Endothelial cell of umbilical vein (primary cell): ENCODE data around the gene SSBP3. TPM values are rescaled to one million over a fixed set of nuclear protein-coding genes. Genes with fewer than 3 reads are reported as not detected.

ENCODE experiments used
- BruUV-seq: library from RNA; stranded (reverse); fragments of 400-500 nt; replicated peaks from 2 replicates; lab custom pipeline; 2021; lab: Mats Ljungman, UMichigan
- CTCF ChIA-PET: fragments of 300-600, 350-600 bp; sonication (Branson Sonifier 250); formaldehyde crosslinking; loops from one replicate; lab custom pipeline; 2021; ENCODE audit warnings: antibody characterized with exemption, inconsistent platforms; lab: Charles Lee
- POLR2A ChIA-PET: fragments of 300-600, 350-600 bp; sonication (Branson Sonifier 250); formaldehyde crosslinking; loops from one replicate; lab custom pipeline; 2021; ENCODE audit warnings: antibody characterized with exemption, inconsistent platforms; lab: Charles Lee
- DNase-seq: peaks from one replicate; pipeline ENCODE4 v3.0.0-alpha.2; 2011; ENCODE audit warnings: low read depth, low spot score
- FAIRE-seq: peaks from 2 replicates; lab custom pipeline; 2011; peaks lifted over from hg19 to GRCh38; lab: Jason Lieb, UNC
- H2AFZ ChIP-seq: 2 replicates; pipeline ENCODE4 v1.6.0; 2012; ENCODE audit warnings: low read depth, low read length, control low read depth, inconsistent platforms
- H3K27ac ChIP-seq: 2 replicates; pipeline ENCODE4 v1.5.1; 2011; ENCODE audit warnings: low read depth, mild to moderate bottlenecking, control low read depth, low read length, moderate library complexity; ENCODE audit not compliant: insufficient read depth
- H3K27me3 ChIP-seq, 2 experiments: 2 replicates each; pipeline versions ENCODE4 v1.6.0 to v1.6.1; 2011; ENCODE audit warnings: low read length in 2 of 2, mixed read lengths in 1 of 2; ENCODE audit not compliant: control insufficient read depth in 2 of 2, insufficient read depth in 2 of 2
- H3K36me3 ChIP-seq, 2 experiments: 2 replicates in 1 of 2; 3 replicates in 1 of 2; pipeline ENCODE4 v1.5.1; 2011; ENCODE audit warnings: low read length in 2 of 2, mild to moderate bottlenecking in 1 of 2, moderate library complexity in 1 of 2; ENCODE audit not compliant: control insufficient read depth in 2 of 2, insufficient read depth in 2 of 2; ENCODE audit errors: extremely low read depth in 1 of 2
- H3K4me1 ChIP-seq: 3 replicates; pipeline ENCODE4 v1.5.1; 2011; ENCODE audit warnings: mild to moderate bottlenecking, low read length; ENCODE audit not compliant: control insufficient read depth, insufficient read depth; ENCODE audit errors: extremely low read depth
- H3K4me2 ChIP-seq: 2 replicates; pipeline ENCODE4 v1.6.1; 2011; ENCODE audit warnings: low read length, control low read depth, mixed read lengths; ENCODE audit not compliant: insufficient read depth
- H3K4me3 ChIP-seq, 3 experiments: fragments of 200-600 bp in 1 of 3; sonication (generic), shearing (Covaris generic) in 1 of 3; replicated peaks in 1 of 3; 2 replicates each; pipeline ENCODE4 v1.5.1; 2011 to 2016; ENCODE audit warnings: control low read depth in 3 of 3, low read length in 3 of 3, mild to moderate bottlenecking in 2 of 3, inconsistent platforms in 1 of 3, low read depth in 1 of 3, moderate library complexity in 1 of 3; ENCODE audit not compliant: insufficient read depth in 1 of 3
- H3K79me2 ChIP-seq: 2 replicates; pipeline ENCODE4 v1.6.0; 2012; ENCODE audit warnings: low read length, inconsistent platforms; ENCODE audit not compliant: control insufficient read depth, insufficient read depth
- H3K9ac ChIP-seq: replicated peaks from 2 replicates; pipeline ENCODE3; 2011; ENCODE audit warnings: low read length, control low read depth; ENCODE audit not compliant: insufficient read depth; ENCODE audit errors: extremely low read depth
- H3K9me1 ChIP-seq: replicated peaks from 3 replicates; pipeline ENCODE4 v1.6.0; 2011; ENCODE audit warnings: mild to moderate bottlenecking, low read length; ENCODE audit not compliant: control insufficient read depth, insufficient read depth; ENCODE audit errors: extremely low read depth
- H3K9me3 ChIP-seq: replicated peaks from 2 replicates; pipeline ENCODE4 v1.5.1; 2012; ENCODE audit warnings: low read length, inconsistent platforms; ENCODE audit not compliant: control insufficient read depth, insufficient read depth
- H4K20me1 ChIP-seq: replicated peaks from 2 replicates; pipeline ENCODE3; 2011; ENCODE audit warnings: mild to moderate bottlenecking, low read length; ENCODE audit not compliant: control insufficient read depth, insufficient read depth; ENCODE audit errors: extremely low read depth
- EZH2 ChIP-seq: IDR thresholded peaks from 2 replicates; pipeline ENCODE4 v1.6.1; 2012; ENCODE audit warnings: borderline replicate concordance, low read depth, mild to moderate bottlenecking, moderate library complexity, low read length, inconsistent platforms; ENCODE audit not compliant: severe bottlenecking
- FOS ChIP-seq: IDR thresholded peaks from 2 replicates; pipeline ENCODE4 v1.6.1; 2011; ENCODE audit warnings: mild to moderate bottlenecking, low read length, moderate library complexity, borderline replicate concordance; ENCODE audit not compliant: insufficient read depth
- GATA2 ChIP-seq: IDR thresholded peaks from 2 replicates; pipeline ENCODE4 v1.7.0; 2011; ENCODE audit warnings: low read depth, mild to moderate bottlenecking, moderate library complexity, mixed read lengths, low read length; ENCODE audit not compliant: insufficient read length, insufficient read depth
- JUN ChIP-seq: IDR thresholded peaks from 2 replicates; pipeline ENCODE4 v1.6.1; 2011; ENCODE audit warnings: borderline replicate concordance, low read depth; ENCODE audit not compliant: insufficient read length, insufficient read depth
- MAX ChIP-seq: IDR thresholded peaks from 2 replicates; pipeline ENCODE4 v1.6.1; 2011; ENCODE audit not compliant: insufficient read depth, insufficient read length
- MYC ChIP-seq: IDR thresholded peaks from one replicate; pipeline ENCODE4 v1.6.1; 2011; ENCODE audit warnings: mild to moderate bottlenecking, low read depth, low read length
- POLR2A ChIP-seq: IDR thresholded peaks from 2 replicates; pipeline ENCODE4 v1.6.1; 2012; ENCODE audit warnings: low read depth, mild to moderate bottlenecking, control low read depth, low read length
- POLR2AphosphoS5 ChIP-seq: IDR thresholded peaks from 2 replicates; pipeline ENCODE4 v1.6.1; 2012; ENCODE audit warnings: low read depth, mild to moderate bottlenecking, control low read depth, low read length, moderate library complexity; ENCODE audit not compliant: insufficient read depth
- dilution Hi-C: fragments of 300-500 bp; cut with MboI; formaldehyde crosslinking; loops from one replicate; pipeline ENCODE4 v1.15.0; 2019; ENCODE audit warnings: low sequenced_read_pairs; ENCODE audit not compliant: extremely low pct_ligation_motif_present
- intact Hi-C: fragments of 100-400 bp; cut with micrococcal nuclease; formaldehyde crosslinking; loops from one replicate; pipeline ENCODE4 v1.10.0; 2022
- polyA plus RNA-seq, 4 experiments: library from polyadenylated mRNA; depleted of rRNA in 3 of 4; stranded (reverse) in 3 of 4; unstranded in 1 of 4; fragments of >200 nt; gene quantifications; 2 replicates each; pipeline versions ENCODE4 v1.2.1 to v1.2.3, GENCODE V29; 2011 to 2012; ENCODE audit warnings: missing spikeins in 1 of 4
- total RNA-seq: library from RNA; stranded (reverse); gene quantifications from 2 replicates; pipeline ENCODE4 v1.2.3, GENCODE V29; 2021
- TF ChIP-seq, protein P1 (sequence below), 2 donors: IDR thresholded peaks; 1 replicate in 1 of 2; 2 replicates in 1 of 2; pipeline ENCODE4 v1.5.1; 2011; ENCODE audit warnings: low read length in 2 of 2, mild to moderate bottlenecking in 2 of 2, moderate library complexity in 2 of 2, control low read depth in 1 of 2, inconsistent platforms in 1 of 2, low read depth in 1 of 2; ENCODE audit not compliant: insufficient read depth in 1 of 2; ENCODE audit errors: extremely low read depth in 1 of 2

Gene SSBP3
- total and polyA plus RNA-seq, 2 donors (not counting 3 experiments of a cell fraction or from before 2014, with no cell fraction given): 44.9 to 59.4 TPM

DNA sequence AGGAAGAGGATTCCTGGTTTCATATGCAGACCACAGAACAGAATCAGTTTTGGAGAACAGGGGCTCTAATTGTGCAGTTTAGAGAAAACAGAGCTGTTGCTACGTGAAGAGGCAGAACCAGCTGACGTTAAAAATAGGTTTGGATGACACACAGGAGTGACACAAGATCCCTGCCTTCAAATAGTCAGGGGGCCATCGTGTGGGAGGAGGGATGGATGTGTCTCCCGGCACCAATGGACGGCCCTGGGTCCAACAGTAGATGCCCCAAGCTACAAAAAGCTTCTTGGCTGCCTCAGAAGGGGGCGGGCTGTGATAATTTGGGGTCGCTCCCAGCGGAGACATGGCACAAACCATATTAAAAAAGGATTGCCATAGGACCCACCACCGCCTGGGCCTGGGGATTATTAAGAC is 118.4 kb downstream of the SSBP3 start:
- dilution Hi-C loops: no loop called here
- peaks cover 11% of the 10 kb centered on the region for H3K4me1 ChIP-seq

More for the DNA sequence above, 118.4 kb downstream of the SSBP3 start:
- H4K20me1 ChIP-seq: no peaks in the 10 kb centered on the region
- CTCF ChIA-PET: interaction anchor here (0.6 to 0.7 kb wide), 2 partner anchors 119 to 163 kb away, joined by 3 read pairs; partner anchors contain the start of gene SSBP3
- POLR2A ChIA-PET: no interaction called here
- peak overlapping the region; percentile 65 for H3K27ac ChIP-seq
- H2AFZ ChIP-seq: no peak overlapping the region
- no peaks in the 10 kb centered on the region for H3K36me3 ChIP-seq
- no peaks in the 10 kb centered on the region for H3K9me1 ChIP-seq
- BruUV-seq: no TSS peak
- H3K79me2 ChIP-seq: peaks cover 29% of the 10 kb centered on the region
- no peaks in the 10 kb centered on the region for H3K27me3 ChIP-seq
- no peak overlapping the region for H3K4me2 ChIP-seq
- no peak overlapping the region for H3K4me3 ChIP-seq
- FAIRE-seq (no peak), DNase-seq (no peak)
- TF ChIP-seq FOS (no peak), MYC (no peak), POLR2A (no peak), EZH2 (no peak), JUN (no peak), MAX (no peak), POLR2AphosphoS5 (no peak), GATA2 (no peak)
- TF ChIP-seq, protein P1, sequence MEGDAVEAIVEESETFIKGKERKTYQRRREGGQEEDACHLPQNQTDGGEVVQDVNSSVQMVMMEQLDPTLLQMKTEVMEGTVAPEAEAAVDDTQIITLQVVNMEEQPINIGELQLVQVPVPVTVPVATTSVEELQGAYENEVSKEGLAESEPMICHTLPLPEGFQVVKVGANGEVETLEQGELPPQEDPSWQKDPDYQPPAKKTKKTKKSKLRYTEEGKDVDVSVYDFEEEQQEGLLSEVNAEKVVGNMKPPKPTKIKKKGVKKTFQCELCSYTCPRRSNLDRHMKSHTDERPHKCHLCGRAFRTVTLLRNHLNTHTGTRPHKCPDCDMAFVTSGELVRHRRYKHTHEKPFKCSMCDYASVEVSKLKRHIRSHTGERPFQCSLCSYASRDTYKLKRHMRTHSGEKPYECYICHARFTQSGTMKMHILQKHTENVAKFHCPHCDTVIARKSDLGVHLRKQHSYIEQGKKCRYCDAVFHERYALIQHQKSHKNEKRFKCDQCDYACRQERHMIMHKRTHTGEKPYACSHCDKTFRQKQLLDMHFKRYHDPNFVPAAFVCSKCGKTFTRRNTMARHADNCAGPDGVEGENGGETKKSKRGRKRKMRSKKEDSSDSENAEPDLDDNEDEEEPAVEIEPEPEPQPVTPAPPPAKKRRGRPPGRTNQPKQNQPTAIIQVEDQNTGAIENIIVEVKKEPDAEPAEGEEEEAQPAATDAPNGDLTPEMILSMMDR (IDR thresholded peaks at IDR 0.05; ENCODE audit: extremely low read depth in 1 of 2, insufficient read depth in 1 of 2, low read depth in 1 of 2, low read length in 2 of 2): no peak
- intact Hi-C loops: no loop called here
- no peaks in the 10 kb centered on the region for H3K9me3 ChIP-seq
- no peak overlapping the region for H3K9ac ChIP-seq
